GM18858 (cell line): ENCODE measurements around the gene ZSCAN10.
"Not testable (repeated sequence)": the region's sequence is repeated elsewhere in the genome, so short reads cannot be mapped to it uniquely, and the experiment has no call there.

Source experiments
- ATAC-seq: cut with Tn5 transposase; IDR thresholded peaks from one replicate; pipeline ENCODE4 v1.9.1; 2021; ENCODE audit not compliant: unreplicated experiment

Gene ZSCAN10

DNA sequence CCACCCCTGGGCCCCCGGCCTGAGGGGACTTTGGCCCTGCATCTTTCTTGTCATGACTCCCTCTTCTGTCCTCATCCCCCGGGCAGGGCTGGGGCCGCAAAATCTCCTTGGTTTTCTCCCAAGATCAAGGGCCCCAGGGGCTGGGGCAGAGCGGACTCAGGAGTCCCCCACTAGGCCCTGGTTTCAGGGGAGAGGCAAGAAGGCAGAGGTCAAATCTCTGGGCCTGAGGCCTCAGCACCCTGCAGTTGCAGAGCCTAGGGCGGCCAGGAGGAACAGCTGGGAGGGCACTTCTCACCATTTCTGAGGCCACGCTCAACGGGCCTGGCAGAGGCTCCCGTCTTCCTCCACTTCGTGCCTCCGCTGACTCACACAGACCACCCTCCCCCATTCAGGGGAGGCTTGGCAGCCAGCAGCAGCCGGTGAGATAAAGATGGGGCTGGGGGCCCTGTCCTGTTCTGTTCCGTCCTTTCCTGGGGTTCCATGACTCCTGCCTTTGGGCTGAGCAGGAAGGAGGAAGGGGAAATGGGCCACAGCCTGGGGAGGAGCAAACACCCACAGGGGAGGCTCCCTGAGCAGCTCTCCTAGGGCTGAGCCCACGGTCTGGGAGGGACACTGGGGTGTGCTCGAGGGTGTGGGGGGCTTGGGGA is 12.4 kb downstream of the ZSCAN10 start:
- no peak for ATAC-seq

DNA sequence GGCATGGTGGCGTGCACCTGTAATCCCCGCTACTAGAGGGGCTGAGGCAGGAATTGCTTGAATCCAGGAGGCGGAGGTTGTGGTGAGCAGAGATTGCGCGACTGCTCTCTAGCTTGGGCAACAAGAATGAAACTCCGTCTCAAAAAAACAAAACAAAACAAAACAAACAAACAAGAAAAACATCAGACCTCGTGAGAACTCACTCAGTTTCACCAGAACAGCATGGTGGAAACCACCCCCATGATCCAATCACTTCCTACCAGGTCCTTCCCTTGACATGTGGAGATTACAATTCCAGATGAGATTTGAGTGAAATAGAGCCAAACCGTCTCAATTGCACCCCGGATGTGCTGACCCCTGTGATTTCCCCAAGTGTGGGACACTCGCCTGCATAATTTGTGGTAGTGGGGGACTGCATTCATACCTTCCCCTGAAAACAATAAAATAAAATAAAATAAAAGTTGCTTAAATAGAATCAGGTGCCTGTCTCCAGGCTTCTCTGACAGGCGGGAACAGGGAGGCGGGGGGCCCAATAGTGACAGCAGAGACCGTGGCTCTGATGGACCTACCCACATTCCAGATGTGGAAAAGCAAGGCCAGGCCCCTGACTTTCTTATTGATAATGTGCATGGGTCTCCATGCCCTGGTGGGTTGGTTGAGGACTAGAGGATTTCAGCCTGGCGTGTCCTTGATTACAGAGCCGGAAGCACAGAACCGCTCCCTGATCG is 13.1 kb downstream of the ZSCAN10 start:
- ATAC-seq: no peak

DNA sequence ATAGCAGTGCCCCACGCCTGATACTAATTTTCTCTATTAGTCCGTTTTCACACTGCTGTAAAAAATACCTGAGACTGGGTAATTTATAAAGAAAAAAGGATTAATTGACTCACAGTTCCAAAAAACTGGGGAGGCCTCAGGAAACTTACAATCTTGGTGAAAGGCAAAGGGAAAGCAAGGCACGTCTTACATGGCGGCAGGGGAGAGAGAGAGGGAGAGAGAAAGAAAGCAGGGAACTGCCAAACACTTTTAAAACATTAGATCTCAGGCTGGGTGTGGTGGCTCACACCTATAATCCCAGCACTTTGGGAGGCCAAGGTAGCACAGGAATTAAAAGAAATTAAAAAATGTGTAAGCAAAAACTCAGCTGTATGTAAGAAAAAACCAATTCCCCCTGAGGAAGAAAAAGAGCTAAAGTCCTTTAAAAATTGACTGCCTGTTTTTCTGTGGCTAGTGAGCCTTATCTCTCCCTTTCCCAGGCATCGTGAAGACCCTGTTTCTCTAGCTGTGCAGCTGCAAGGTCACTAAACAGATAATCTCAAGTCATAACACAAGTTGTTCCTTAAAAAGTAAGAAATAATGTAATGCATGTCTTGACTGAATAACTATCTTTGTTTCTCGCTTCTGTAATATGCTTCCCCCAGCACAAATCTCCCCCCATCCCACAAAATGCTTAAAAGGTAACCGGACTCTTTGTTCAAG is 14.0 kb downstream of the ZSCAN10 start:
- ATAC-seq: no peak

DNA sequence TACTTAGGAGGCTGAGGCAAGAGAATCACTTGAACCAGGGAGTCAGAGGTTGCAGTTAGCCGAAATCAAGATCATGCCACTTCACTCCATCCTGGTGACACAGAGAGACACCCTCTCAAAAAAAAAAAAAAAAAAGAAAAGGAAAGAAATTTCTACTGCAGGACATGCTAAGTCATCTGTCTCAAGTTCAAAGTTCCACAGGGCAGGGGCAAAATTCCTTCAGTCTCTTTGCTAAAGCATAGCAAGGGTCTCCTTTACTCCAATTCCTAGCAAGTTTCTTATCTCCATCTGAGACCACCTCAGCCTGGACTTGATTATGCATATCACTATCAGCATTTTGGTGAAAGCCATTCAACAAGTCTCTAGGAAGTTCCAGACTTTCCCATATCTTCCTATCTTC is 14.6 kb downstream of the ZSCAN10 start:
- ATAC-seq: no peak

DNA sequence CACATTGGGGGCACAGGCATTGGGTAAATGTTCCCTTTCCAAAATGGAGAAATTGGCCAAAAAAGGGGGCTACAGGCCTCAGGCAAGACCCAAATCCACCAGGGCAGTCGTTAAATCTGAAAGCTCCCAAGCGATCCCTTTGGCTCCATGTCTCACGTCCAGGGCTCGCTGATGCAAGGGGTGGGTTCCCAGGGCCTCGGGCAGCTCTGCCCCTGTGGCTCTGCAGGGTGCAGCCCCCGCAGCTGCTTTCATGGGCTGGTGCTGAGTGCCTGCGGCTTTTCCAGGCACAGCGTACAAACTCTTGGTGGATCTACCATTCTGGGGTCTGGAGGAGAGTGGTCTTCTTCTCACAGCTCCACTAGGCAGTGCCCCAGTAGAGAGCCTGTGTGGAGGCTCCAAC is 15.7 kb downstream of the ZSCAN10 start:
- not testable (repeated sequence) for ATAC-seq

DNA sequence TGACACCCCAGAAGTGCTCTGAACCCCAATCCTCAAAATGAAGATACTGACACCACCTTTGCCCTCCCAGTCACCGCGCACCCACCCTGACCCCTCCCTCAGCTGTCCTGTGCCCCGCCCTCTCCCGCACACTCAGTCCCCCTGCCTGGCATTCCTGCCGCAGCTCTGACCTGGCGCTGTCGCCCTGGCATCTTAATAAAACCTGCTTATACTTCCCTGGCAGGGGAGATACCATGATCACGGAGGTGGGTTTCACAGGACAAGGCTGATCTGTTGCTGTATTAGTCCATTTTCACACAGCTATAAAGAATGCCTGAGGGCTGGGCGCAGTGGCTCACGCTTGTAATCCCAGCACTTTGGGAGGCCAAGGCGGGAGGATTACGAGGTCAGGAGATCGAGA is 17.1 kb downstream of the ZSCAN10 start:
- not testable (repeated sequence) for ATAC-seq

DNA sequence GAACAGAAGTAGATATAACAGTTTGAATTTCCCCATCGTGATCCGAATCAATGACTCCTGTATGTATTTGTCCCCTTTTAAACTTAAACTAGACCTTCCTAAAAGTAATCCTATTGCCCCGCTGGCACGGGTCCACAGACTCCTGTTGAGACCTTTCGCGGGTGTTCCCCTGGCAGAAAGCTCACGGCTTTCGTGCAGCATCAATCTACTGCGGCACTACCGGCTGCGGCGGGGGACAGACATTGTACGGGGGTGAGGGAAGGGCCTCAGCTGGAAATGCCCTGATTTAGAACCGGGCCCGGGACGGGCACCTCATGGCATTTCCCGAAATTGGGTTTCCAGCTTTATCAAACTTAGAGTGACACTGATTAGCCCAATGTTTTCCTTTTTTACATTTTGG is 19.1 kb downstream of the ZSCAN10 start:
- no peak for ATAC-seq

DNA sequence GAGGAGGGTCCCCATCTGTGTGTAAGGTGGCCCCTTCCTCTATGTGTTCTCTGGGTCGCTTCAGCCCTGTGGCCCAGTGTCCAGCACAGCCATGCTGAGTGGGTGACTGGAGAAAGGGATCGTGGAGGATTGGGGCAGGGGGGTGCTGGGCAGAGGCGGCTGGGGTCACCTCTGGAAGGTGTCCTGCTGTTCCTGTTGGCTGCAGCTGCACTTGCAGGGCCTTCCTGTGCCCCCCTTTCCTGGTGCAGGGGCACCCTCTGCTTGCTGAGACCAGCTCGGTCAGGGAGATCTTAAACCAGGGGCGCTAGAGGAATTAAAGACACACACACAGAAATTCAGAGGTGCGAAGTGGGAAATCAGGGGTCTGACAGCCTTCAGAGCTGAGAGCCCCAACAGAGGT is 22.5 kb downstream of the ZSCAN10 start:
- ATAC-seq: no peak

DNA sequence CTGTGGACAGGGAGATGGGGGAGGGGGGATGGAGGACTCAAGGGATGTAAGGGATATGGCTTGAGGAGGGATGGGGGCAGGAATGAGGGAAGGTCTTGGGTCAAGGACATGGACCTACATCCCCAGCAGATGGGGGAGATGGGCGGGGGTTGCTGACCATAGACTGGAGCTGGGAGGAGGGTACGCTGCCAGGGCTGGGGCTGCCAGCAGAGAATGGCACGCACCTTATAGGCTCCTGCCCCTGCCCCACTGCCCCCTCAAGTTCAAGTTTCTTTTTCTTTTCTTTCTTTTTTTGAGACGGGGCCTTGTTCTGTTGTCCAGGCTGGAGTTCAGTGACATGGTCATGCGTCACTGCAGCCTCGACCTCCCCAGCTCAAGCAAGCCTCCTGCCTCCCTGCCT is 23.1 kb downstream of the ZSCAN10 start:
- ATAC-seq: not testable (repeated sequence)

DNA sequence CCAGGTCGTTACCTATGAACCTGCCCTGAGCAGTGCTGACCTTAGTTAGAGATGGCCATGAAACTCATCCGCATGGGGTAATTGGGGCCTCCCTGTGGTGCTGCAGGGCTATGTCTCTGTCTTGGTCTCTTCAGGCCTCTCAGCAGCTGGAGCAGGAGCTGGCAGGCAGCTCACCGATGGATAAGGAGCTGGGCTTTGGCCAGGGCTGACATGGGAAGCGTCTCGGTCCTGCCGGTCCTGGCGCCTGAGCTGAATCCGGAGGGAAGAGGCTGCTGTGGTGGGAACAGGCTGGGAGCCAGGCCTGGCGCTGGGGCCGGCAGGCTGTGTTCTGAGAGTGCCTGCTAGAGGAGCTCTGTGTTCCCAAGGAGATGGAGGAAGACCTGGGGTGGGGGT is 23.6 kb downstream of the ZSCAN10 start:
- ATAC-seq: no peak

DNA sequence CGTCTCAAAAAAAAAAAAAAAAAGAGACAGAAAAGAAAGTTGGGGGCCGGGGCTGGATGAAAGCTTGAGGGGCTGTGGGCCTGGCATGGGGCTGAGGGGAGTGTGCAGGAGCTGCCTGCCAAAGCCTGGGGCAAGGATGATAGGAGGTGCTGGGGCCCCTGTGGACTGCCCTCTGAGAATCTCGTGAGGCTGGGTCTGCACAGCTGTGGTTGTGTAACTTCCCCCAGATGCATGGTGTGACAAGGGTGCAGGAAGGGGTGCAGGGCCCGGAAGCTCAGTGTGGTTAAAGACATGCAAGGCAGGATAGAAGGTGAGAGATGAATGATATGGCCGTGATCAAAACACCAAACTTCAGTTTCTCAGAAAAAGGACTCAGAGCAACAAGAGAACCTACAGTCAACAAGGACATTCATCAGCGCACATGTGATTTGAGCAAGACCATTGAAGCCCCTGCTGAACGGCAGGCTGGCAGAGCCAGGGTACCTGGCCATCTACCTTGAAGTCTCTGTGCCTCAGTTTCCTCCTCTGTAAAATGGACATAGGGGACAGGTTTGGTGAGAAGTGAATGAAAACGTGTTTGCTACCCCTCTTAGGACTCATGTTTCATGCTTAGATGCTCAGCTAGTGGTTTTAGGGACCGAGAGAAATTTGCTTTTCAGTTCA is 24.1 kb downstream of the ZSCAN10 start:
- ATAC-seq: peak; percentile 66

DNA sequence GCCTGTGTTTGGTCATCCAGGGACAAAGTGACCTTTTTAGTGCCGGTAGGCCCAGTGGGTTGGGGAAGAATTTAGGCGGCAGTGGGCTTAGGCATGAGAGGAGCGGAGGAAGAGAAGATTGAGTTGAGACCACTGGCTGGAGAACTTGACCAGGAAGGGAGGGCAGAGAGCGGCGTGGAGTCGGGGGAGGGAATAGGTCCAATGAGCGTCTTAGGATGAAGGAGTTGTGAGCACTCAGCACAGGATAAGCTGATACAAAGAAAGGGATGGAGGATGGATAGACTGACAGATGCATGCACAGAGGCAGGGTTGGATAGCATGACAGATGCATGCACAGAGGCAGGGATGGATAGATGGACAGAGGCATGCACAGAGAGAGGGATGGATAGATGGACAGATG is 25.6 kb downstream of the ZSCAN10 start:
- no peak for ATAC-seq

DNA sequence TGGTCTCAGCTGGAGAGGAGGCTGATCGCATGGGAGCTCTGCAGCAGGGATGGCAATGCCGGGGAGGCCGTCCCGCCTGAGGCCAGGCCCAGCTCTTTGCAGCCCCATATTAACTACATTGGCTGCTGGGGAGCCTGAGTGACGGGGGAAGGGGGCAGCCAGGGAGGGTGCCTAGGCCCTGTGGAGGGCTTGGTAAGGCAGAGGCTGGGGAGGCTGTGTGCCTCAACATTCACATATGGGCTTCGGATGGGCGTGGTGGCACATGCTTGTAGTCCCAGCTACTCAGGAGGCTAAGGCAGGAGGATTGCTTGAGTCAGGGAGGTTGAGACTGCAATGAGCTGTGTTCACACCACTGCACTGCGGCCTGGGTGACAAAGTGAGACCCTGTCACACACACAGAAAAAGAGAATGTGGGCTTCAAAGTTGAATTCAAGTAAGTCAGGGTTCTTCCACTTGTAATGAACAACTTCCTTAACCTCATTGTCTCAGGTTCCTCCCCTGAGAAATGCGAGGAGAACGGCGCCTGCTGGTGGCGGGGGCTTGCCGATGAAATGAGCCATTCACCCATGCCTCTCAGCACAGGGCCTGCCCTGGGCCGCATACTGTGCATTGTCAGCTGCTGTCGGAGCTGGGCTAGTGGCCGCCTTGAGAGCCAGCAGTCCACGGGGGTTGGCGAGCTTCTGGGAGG is 26.4 kb downstream of the ZSCAN10 start:
- ATAC-seq: not testable (repeated sequence)

DNA sequence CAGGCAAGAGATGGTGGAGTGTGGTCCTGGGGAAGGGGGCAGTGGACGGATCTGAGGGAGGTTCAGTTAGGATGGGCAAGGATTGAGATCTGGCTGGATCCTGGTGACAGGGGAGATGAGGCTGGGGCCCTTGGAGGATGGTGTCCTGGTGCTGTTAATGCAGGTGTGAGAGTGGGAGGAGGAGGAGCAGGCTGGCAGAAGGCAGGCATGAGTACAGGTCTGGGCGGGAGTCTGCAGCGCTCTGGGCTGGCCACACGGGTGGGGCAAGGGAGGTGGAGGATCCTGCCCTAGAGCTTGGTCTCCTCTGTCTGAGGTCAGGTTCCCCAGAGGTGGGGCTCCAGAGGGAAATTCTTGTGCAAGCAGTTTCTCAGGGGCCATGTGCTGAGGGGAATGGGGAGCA is 26.9 kb downstream of the ZSCAN10 start:
- ATAC-seq: not testable (repeated sequence)

DNA sequence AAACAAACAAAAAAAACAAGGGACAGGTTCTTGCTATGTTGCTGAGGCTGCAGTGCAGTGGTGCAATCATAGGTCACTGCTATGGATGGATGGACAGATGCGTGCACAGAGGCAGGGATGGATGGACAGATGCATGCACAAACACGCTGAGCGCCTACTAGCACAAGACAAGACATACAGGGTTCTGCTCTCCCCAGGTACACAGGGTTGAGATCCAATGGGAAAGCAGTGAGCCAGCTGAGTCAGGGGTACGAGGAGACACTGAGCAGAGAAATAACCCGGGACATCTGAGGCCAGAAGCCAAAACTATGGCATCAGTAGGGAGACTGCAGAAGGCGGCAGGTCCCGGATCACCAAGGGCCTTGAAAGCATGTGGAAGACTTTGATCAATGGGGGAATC is 27.4 kb downstream of the ZSCAN10 start:
- ATAC-seq: no peak

DNA sequence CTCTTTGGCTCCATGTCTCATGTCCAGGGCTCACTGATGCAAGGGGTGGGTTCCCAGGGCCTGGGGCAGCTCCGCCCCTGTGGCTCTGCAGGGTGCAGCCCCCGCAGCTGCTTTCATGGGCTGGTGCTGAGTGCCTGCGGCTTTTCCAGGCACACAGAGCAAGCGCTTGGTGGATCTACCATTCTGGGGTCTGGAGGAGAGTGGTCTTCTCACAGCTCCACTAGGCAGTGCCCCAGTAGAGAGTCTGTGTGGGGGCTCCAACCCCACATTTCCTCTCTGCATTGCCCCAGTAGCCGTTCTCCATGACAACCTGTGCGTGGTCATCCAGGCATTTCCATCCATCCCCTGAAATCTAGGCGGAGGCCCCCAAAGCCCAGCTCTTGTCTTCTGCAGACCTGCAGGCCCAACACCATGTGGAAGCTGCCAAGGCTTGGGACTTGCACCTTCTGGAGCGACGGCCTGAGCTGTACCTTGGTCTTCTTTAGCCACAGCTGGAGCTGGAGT is 28.4 kb downstream of the ZSCAN10 start:
- ATAC-seq: no peak

DNA sequence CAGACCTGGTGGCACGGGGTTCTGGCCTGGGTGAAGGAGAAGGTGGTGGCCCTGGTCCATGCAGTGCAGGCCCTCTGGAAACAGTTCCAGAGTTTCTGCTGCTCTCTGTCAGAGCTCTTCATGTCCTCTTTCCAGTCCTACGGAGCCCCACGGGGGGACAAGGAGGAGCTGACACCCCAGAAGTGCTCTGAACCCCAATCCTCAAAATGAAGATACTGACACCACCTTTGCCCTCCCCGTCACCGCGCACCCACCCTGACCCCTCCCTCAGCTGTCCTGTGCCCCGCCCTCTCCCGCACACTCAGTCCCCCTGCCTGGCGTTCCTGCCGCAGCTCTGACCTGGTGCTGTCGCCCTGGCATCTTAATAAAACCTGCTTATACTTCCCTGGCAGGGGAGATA is 29.9 kb downstream of the ZSCAN10 start:
- ATAC-seq: not testable (repeated sequence)

DNA sequence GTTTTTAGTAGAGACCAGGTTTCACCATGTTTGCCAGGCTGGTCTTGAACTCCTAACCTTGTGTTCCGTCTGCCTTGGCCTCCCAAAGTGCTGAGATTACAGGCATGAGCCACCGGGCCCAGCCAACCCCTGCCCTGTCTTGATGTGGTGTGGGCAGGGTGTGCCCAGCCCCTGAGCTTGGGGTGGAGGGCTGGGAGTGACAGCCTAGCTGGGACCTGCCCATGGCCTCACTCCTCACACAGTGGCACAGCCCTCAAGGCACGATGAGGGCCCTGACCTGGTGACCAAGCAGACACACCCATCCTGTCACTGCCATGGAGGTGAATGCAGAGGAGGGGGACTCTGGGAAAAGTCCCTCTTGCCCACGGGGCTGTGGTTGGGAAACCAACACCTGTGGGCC is 30.6 kb downstream of the ZSCAN10 start:
- no peak for ATAC-seq

DNA sequence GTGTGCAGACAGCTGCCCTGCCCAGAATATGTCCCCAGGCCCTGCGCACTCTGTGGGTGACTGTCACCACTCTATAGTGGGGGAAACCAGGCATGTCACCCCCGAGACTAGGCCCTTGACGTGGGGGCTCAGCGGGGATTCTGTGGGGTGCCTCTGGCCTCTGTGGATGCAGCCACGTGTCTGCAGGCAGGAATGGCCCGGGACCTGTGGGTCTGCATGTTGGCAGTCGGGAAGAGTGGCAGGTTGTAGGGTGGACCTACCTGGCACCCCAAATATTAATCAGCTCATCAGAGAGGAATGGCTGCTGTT is 32.7 kb downstream of the ZSCAN10 start:
- ATAC-seq: no peak

DNA sequence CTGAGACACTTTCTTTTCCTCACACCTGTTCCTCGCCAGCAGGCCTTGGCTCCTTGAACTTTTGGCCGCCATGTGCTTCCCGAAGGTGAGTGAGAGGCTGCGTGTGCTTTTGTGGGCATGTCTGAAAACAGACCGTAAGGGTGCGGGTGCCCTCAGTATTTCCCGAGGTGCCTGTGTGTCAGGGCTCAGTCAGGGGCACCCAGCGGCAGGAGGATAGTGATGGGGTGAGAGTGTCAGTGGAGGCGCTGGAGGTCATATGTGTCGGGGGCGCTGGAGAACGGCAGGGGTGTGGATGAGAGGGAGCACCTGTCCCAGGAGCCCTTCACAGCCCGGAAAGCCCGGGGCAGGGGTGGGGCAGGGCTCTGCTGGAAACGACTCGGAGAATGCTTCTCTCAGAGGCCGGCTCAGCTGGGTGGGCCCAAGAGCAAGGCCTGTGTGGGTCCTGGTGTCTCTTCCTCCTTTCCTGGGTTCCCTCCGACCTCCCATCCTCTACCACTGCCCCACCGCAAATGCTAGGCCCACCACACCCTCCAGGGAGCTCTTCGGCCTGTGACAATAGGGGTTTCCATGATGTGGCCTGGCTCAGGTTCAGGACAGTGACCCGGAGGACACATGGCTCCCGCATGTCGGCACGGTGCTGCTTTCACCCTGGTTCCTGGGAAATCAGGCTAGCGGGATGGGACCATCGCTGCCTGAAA is 33.2 kb downstream of the ZSCAN10 start:
- ATAC-seq: no peak
